ENCODE data around the gene SYNM. TPM values are rescaled to one million over a fixed set of nuclear protein-coding genes. Genes with fewer than 3 reads are reported as not detected.

Gene SYNM
- polyA plus RNA-seq, 1 donor from 2014 or later = 5.7 TPM

- Histone ChIP-seq H3K4me3 (ENCODE audit: low read length) (no peak overlapping the region), H3K9me3 (ENCODE audit: low read length) (no peaks in the 10 kb centered on the region), H3K4me2 (ENCODE audit: low read length) (no peak overlapping the region), H3K79me2 (replicated peaks; ENCODE audit: insufficient read depth, low read length) (no peaks in the 10 kb centered on the region), H3K9ac (ENCODE audit: low read length) (no peak overlapping the region), H3K27ac (ENCODE audit: low read length) (no peak overlapping the region), H3K27me3 (ENCODE audit: insufficient read depth, low read depth, low read length) (no peaks in the 10 kb centered on the region), H3K9me2 (ENCODE audit: insufficient read depth, low read length) (no peaks in the 10 kb centered on the region), H4K20me1 (ENCODE audit: insufficient read depth) (no peaks in the 10 kb centered on the region), H3K36me3 (ENCODE audit: insufficient read depth, low read length) (no peaks in the 10 kb centered on the region), H2AFZ (ENCODE audit: low read depth, low read length) (no peak overlapping the region), H3F3A (ENCODE audit: insufficient read depth, low read length, poor library complexity, severe bottlenecking) (no peaks in the 10 kb centered on the region)
- no peak for TF ChIP-seq POLR2AphosphoS5 (IDR thresholded peaks at IDR 0.05)
- TF ChIP-seq MXI1 (conservative IDR thresholded peaks at IDR 0.05; ENCODE audit: poor library complexity, severe bottlenecking) = no peak
- TF ChIP-seq TAF1 (IDR thresholded peaks at IDR 0.05; ENCODE audit: low read depth) = no peak
- TF ChIP-seq CTCF (IDR thresholded peaks at IDR 0.05; ENCODE audit: poor library complexity, severe bottlenecking) = no peak
- TF ChIP-seq EP300 (conservative IDR thresholded peaks at IDR 0.05; ENCODE audit: poor library complexity, severe bottlenecking) = no peak
- TF ChIP-seq EZH2 (IDR thresholded peaks at IDR 0.05; ENCODE audit: borderline replicate concordance, insufficient read depth, low read length, poor library complexity, severe bottlenecking) = no peak
- no peak for TF ChIP-seq SMC3 (conservative IDR thresholded peaks at IDR 0.05; ENCODE audit: poor library complexity)
- no peak for TF ChIP-seq REST (IDR thresholded peaks at IDR 0.05; ENCODE audit: borderline replicate concordance)
- TF ChIP-seq RAD21 (conservative IDR thresholded peaks at IDR 0.05) = no peak
Observed at GRCh38 chr15:99172989-99173388, 68.1 kb downstream of the SYNM start.

- H3K79me2 ChIP-seq (replicated peaks; ENCODE audit: insufficient read depth, low read length) = no peaks in the 10 kb centered on the region
- H3K27me3 ChIP-seq (ENCODE audit: insufficient read depth, low read depth, low read length) = no peaks in the 10 kb centered on the region
- TF ChIP-seq REST (IDR thresholded peaks at IDR 0.05; ENCODE audit: borderline replicate concordance) (no peak), POLR2AphosphoS5 (IDR thresholded peaks at IDR 0.05) (no peak), SMC3 (conservative IDR thresholded peaks at IDR 0.05; ENCODE audit: poor library complexity) (no peak), RAD21 (conservative IDR thresholded peaks at IDR 0.05) (no peak), EP300 (conservative IDR thresholded peaks at IDR 0.05; ENCODE audit: poor library complexity, severe bottlenecking) (no peak), MXI1 (conservative IDR thresholded peaks at IDR 0.05; ENCODE audit: poor library complexity, severe bottlenecking) (no peak), TAF1 (IDR thresholded peaks at IDR 0.05; ENCODE audit: low read depth) (no peak), EZH2 (IDR thresholded peaks at IDR 0.05; ENCODE audit: borderline replicate concordance, insufficient read depth, low read length, poor library complexity, severe bottlenecking) (no peak)
- H4K20me1 ChIP-seq (ENCODE audit: insufficient read depth) = no peaks in the 10 kb centered on the region
- no peak overlapping the region for H3K4me2 ChIP-seq (ENCODE audit: low read length)
- no peaks in the 10 kb centered on the region for H3K36me3 ChIP-seq (ENCODE audit: insufficient read depth, low read length)
- no peaks in the 10 kb centered on the region for H3K9me3 ChIP-seq (ENCODE audit: low read length)
- H3K9ac ChIP-seq (ENCODE audit: low read length) = no peak overlapping the region
- no peaks in the 10 kb centered on the region for H3K9me2 ChIP-seq (ENCODE audit: insufficient read depth, low read length)
- no peak overlapping the region for H2AFZ ChIP-seq (ENCODE audit: low read depth, low read length)
- no peak overlapping the region for H3K27ac ChIP-seq (ENCODE audit: low read length)
- H3K4me3 ChIP-seq (ENCODE audit: low read length) = no peak overlapping the region
- no peaks in the 10 kb centered on the region for H3F3A ChIP-seq (ENCODE audit: insufficient read depth, low read length, poor library complexity, severe bottlenecking)
Observed at GRCh38 chr15:99174567-99175395, 69.9 kb downstream of the SYNM start.
